GM21786 (cell line): Measurements from ENCODE around the gene OR56A5.

ENCODE experiments used
- ATAC-seq: cut with Tn5 transposase; IDR thresholded peaks from one replicate; pipeline ENCODE4 v1.9.1; 2021; ENCODE audit not compliant: unreplicated experiment

OR56A5 gene

DNA sequence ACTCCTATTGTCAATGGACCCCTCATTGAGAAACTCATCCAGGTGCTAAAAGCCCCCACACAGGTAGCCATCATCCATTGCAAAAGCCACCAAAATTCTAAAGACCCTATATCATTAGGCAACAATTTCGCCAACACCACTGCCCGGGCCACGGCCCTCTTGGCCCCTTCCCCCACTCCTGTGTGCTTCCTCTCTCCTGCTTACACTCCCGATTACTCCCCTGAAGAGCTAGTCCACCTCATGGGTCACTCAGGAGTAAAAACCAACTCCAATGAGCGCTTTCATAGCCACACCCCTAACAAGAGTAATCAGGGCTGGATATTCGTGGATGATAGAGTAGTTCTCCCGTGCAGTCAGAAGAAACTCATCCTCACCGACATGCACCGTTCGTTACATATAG is 35.2 kb downstream of the OR56A5 start:
- ATAC-seq, result no peak

- no peak for ATAC-seq
Measured at GRCh38 chr11:5932671-5933070, 35.6 kb downstream of the OR56A5 start.

DNA sequence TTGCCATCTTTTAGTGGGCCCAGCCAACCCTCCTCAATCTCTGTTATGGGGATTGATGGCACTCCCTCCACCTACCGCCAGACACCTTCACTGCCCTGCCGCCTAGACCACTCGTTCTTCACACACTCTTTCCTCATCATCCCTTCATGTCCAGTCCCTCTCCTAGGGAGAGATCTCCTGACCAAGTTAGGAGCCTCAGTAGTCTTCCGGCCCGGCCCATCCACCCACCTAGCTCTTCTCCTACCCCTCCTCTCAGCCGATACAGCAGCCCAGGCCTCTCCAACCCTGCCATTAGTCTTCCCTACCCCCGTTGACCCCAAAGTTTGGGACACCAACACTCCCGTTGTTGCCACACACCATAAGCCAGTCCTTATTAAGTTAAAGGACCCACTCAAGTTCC is 37.2 kb downstream of the OR56A5 start:
- no peak for ATAC-seq

DNA sequence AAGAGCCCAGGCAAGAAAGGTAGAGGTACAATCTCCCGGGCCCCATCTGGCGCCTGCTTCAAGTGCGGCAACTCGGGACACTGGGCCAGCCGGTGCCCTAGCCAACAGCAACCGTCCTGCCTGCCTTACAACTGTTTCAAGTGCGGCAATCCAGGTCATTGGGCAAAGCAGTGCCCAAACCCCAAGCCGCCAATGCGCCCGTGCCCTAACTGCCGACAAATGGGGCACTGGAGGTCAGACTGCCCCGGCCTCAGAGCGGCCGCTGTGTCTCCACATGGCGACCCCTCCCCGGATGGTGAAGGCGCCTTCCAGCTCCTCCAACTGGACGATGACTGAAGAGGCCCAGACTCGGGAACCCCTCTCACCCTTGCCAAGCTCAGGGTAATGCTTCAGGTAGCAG is 37.7 kb downstream of the OR56A5 start:
- ATAC-seq, result no peak

DNA sequence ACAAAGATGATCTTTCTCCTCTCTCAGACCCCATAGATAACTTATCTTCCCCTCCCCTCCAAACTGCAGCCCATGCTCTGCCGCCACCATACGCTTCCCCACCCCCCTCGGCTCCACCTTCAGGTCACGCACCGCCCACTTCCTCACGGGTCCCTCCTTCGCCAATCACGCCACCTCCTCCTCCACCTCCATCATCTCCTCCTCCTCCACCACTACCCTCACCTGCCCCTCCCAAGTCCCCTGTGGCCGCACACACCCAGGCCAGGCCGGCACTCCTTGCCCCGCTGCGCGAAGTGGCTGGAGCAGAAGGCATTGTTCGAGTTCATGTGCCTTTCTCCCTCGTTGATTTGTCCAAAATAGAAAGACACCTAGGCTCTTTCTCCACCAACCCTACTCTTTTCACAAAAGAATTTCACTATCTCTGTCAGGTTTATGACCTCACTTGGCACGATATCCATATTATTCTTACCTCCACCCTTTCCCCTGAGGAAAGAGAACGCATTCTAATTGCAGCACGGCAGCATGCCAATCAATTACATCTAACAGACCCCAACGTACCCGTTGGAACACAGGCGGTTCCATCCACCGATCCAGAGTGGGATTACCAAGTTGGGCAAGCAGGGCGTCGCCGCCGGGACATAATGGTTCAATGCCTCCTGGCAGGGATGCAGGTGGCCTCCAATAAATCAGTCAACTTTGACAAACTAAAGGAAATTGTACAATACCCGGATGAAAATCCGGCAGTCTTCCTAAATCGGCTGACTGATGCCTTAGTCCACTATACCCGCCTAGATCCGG is 38.5 kb downstream of the OR56A5 start:
- ATAC-seq, result no peak

GRCh38 chr11:5928811-5929210 is 39.5 kb downstream of the OR56A5 start:
- no peak for ATAC-seq

GRCh38 chr11:5928271-5928670 is 40.0 kb downstream of the OR56A5 start:
- ATAC-seq, result no peak

DNA sequence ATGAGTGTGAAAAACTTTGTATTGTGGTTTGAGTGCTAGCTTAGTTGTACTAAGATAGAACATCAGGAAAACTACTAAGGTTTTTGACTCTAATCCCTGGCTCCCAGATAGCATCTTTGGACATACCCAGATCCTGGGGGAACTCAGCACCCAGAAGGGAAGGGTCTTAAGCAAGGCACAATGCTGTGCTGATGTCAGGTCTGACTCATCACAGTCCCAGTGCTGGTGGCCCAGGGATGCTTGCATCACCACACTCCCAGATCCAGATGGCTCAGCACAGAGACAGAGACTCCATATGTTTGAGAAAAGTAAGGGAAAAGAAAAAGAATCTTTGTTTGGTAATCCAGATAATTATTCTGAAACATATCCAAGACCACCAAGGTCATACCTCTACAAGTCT is 44.5 kb downstream of the OR56A5 start:
- peak; percentile 12 for ATAC-seq

- peak; percentile 59 for ATAC-seq
Measured at GRCh38 chr11:5923427-5923776, 44.9 kb downstream of the OR56A5 start.

- peak; percentile 76 for ATAC-seq
Measured at GRCh38 chr11:5922749-5923426, 45.4 kb downstream of the OR56A5 start.
